ENCODE data around the gene ARSB. TPM values are rescaled to one million over a fixed set of nuclear protein-coding genes. Genes with fewer than 3 reads are reported as not detected.
"Not testable (repeated sequence)": the region's sequence is repeated elsewhere in the genome, so short reads cannot be mapped to it uniquely, and the experiment has no call there.

ARSB gene
- polyA plus RNA-seq, 4 donors = 17.6 to 20.6 (median 19.0) TPM

GRCh38 chr5:78958672-78959445 lies 26.3 kb downstream of the ARSB start:
- peak in 1 of 4 donors; percentile 12 for DNase-seq (ENCODE audit: low read depth in 4 of 4, low spot score in 2 of 4)

DNA sequence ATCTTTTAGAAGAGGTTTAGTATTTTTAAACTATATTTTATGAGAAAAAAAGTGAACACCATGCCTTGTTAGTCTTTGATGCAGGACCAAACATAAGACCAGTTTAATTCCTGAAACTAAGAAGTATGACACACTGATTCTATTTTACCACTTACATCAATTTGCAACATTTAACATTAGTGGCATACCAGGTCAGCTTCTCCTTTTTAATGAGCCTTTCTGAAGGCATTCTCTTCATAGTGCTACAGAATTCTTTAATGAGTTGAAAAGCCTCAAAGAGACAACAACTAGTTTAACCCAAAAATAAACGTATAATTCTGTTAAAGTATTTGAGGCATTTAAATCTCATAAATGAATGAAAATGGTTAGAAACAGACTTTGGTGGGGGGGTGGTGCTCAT lies 28.2 kb downstream of the ARSB start:
- DNase-seq (ENCODE audit: low read depth in 4 of 4, low spot score in 2 of 4) = no peak

DNA sequence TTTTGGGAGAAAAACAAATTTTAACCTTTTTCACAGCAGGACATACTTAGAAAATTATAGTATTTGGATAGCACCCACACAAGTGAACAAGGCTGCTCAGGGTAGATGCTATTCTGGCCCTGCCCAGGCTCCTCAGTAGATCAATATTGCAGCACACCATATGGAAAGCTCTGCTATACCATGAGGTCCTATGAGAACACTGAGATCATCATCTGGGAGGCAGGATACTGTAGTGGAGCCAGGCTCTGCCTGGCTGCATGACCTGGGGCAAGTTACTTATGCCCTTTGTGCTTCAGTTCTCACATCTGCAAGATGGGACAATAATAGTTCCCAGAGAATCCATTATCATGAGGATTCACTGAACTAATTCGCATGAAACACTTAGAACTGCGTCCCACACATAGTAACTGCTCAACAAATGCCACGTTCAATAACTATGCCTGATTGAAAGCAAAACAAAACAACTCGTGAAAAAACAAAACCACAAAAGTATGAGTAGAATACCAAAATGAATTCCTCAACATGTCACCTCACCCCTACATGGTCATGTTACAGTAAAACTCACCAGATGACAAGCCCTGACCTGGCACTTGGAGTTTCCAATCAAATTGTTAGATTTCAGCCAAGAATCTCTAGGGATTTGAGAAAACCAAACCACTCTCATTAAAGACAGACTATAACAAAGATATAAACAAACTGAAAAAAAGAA lies 31.9 kb downstream of the ARSB start:
- no peak for DNase-seq (ENCODE audit: low read depth in 4 of 4, low spot score in 2 of 4)

DNA sequence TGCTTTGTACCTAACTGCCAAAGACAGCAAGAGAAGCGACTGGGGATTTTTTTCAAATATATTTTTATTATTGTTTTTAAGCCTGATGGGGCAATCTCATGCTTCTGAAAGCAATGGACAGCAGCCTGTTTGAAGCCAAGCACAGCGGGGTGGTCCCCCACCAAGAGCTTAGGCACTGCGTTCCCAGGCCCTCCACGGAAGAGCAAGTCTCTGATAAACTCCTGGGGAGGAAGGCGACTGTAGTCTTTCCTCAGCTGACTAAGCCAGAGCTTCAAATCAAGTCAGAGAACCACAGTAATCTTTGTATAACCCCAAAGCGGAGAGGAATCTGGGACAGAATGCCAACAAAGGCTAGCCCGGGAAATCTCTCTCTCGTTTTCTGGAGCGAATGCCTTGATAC lies 54.4 kb downstream of the ARSB start:
- DNase-seq (ENCODE audit: low read depth in 4 of 4, low spot score in 2 of 4) = no peak

DNA sequence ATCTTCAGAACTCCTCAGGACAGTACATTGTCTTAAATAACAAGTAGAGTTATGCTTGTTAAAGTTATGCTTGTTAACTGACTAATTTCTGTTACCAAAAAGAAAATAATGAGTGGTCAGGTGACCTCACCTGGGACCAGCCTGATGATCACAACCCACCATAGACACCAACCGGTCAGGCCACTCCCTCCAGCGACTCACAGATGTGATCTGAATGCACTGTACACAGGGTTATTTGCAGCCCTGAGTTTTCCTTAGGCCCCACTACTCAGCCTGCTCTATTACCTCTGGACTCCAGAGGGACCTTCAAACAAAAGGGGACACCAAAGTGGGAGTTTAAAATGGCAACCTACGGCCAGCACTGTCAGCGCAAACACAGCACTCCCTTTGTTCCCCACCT lies 55.3 kb downstream of the ARSB start:
- DNase-seq (ENCODE audit: low read depth in 4 of 4, low spot score in 2 of 4) = no peak

GRCh38 chr5:78927657-78928282 lies 57.3 kb downstream of the ARSB start:
- DNase-seq (ENCODE audit: low read depth in 4 of 4, low spot score in 2 of 4) = no peak

- DNase-seq (ENCODE audit: low read depth in 4 of 4, low spot score in 2 of 4) = no peak
These were observed 58.9 kb downstream of the ARSB start for GRCh38 chr5:78926252-78926651.

GRCh38 chr5:78925129-78925876 lies 59.8 kb downstream of the ARSB start:
- no peak for DNase-seq (ENCODE audit: low read depth in 4 of 4, low spot score in 2 of 4)

DNA sequence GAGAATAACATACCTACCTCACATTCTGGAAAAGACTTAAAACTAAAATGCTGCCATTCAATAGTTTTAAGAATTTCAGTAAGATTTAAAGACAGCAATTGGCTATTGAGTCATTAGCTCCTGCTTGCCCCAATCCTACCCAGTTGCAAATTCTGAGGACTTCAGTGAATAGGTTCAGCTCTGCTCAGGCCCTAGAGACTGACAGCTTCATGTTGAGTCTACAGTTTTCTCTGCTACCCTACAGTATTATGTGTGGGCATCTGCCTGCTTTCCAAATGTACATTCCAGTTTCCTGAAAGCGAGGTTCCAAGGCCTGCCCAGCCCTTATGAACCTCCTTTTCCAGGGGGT lies 61.5 kb downstream of the ARSB start:
- no peak for DNase-seq (ENCODE audit: low read depth in 4 of 4, low spot score in 2 of 4)

DNA sequence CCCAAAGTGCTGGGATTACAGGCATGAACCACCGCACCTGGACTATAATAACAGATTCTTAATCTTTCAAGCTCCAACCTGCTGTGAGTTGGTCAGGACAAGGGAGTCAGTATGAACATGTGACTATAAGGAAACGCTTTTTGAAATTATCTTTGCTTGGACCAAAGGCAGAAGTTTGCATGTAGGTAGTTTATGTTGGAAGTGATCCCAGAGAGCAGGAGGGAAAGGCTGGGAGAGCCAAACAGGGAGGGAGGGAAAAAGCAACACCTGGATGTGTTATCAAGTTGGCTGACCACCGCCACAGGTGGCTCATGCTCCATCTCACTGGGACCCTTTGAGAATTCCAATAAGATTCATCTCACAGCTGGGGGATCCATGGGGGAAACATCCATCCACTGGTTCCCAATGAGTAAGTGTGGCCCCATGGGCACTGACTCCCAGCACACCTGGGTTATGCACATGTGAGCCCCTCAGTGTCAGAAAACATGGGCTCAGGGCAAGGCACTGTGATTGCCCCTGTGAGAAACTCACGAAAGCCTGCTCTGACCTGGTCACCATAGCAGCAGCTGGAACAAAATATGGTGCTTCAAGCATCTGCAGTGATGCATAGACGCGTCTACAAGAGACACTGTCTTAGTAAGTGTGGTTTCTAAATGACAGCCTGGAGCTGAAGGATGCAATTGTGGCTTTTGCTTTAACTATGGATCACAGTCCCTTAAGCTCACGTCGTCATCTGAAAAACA lies 62.1 kb downstream of the ARSB start:
- DNase-seq (ENCODE audit: low read depth in 4 of 4, low spot score in 2 of 4) = no peak

GRCh38 chr5:78920604-78921003 lies 64.5 kb downstream of the ARSB start:
- DNase-seq (ENCODE audit: low read depth in 4 of 4, low spot score in 2 of 4) = peak in 1 of 4 donors; percentile 21

GRCh38 chr5:78919796-78920195 lies 65.3 kb downstream of the ARSB start:
- no peak for DNase-seq (ENCODE audit: low read depth in 4 of 4, low spot score in 2 of 4)

GRCh38 chr5:78916044-78916443 lies 69.1 kb downstream of the ARSB start:
- no peak for DNase-seq (ENCODE audit: low read depth in 4 of 4, low spot score in 2 of 4)

- no peak for DNase-seq (ENCODE audit: low read depth in 4 of 4, low spot score in 2 of 4)
These were observed 69.9 kb downstream of the ARSB start for GRCh38 chr5:78915170-78915569.

DNA sequence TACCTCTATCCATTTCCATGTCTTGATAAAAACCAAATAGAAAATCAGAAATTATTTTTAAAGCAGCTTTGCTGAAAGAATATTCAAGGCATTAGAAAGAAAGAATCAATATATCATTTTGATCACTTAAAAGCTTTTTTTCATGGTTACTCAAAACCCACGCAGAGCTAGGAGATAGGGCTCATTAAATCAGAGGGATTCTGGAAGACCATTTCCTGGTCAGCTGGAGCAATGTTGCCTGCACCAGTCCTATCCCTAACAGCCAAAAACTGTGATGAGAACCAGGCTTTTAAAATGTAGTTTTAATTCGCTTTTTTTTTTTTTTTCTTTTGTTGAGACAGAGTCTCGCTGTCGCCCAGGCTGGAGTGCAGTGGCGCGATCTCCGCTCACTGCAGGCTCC lies 72.3 kb downstream of the ARSB start:
- DNase-seq (ENCODE audit: low read depth in 4 of 4, low spot score in 2 of 4) = no peak

- DNase-seq (ENCODE audit: low read depth in 4 of 4, low spot score in 2 of 4) = no peak
These were observed 72.9 kb downstream of the ARSB start for GRCh38 chr5:78912085-78912771.

- not testable (repeated sequence) for DNase-seq (ENCODE audit: low read depth in 4 of 4, low spot score in 2 of 4)
These were observed 75.7 kb downstream of the ARSB start for GRCh38 chr5:78909224-78909983.

GRCh38 chr5:78908173-78909061 lies 76.7 kb downstream of the ARSB start:
- DNase-seq (ENCODE audit: low read depth in 4 of 4, low spot score in 2 of 4) = peak in 2 of 4 donors; percentile 54 to 62

All from left renal cortex interstitium (tissue), 4 donors.